Measurements from ENCODE around the gene SPAG6.

The SPAG6 gene

DNA sequence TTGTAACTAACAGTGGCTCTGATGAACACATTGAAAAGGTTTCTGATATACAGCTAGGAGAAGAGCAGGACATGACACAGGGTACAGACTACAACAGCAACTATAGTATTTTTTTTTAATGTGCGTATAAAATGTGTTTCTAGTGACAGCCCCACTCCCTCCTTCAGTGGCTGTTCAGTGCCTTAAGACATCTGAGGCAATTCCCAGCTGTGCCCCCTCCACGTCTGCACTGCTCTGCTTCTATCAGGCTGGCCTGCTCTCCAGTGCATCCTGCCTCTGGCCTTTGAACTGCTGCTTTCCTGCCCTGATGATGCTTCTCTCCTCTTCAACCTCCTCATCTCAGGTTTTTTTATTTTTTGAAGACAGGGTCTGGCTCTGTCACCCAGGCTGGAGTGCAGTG is 111.2 kb downstream of the SPAG6 start:
- TF ChIP-seq, protein P1, sequence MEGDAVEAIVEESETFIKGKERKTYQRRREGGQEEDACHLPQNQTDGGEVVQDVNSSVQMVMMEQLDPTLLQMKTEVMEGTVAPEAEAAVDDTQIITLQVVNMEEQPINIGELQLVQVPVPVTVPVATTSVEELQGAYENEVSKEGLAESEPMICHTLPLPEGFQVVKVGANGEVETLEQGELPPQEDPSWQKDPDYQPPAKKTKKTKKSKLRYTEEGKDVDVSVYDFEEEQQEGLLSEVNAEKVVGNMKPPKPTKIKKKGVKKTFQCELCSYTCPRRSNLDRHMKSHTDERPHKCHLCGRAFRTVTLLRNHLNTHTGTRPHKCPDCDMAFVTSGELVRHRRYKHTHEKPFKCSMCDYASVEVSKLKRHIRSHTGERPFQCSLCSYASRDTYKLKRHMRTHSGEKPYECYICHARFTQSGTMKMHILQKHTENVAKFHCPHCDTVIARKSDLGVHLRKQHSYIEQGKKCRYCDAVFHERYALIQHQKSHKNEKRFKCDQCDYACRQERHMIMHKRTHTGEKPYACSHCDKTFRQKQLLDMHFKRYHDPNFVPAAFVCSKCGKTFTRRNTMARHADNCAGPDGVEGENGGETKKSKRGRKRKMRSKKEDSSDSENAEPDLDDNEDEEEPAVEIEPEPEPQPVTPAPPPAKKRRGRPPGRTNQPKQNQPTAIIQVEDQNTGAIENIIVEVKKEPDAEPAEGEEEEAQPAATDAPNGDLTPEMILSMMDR (IDR thresholded peaks at IDR 0.05; ENCODE audit: low read depth, low read length) = no peak
- TF ChIP-seq MAX (IDR thresholded peaks at IDR 0.05; ENCODE audit: low read depth, low read length) = no peak
- no peak for TF ChIP-seq MYC (IDR thresholded peaks at IDR 0.05; ENCODE audit: low read depth, low read length)
- TF ChIP-seq POLR2A (IDR thresholded peaks at IDR 0.05; ENCODE audit: extremely low read depth, insufficient read length) = no peak
- H3K4me3 ChIP-seq (ENCODE audit: low read depth, low read length) = no peak overlapping the region
- no peak for DNase-seq (ENCODE audit: low read depth)

- DNase-seq (ENCODE audit: low read depth) = no peak
- TF ChIP-seq, protein P1 (IDR thresholded peaks at IDR 0.05; ENCODE audit: low read depth, low read length) = no peak
- no peak for TF ChIP-seq POLR2A (IDR thresholded peaks at IDR 0.05; ENCODE audit: extremely low read depth, insufficient read length)
- TF ChIP-seq MYC (IDR thresholded peaks at IDR 0.05; ENCODE audit: low read depth, low read length) = no peak
- TF ChIP-seq MAX (IDR thresholded peaks at IDR 0.05; ENCODE audit: low read depth, low read length) = no peak
- no peak overlapping the region for H3K4me3 ChIP-seq (ENCODE audit: low read depth, low read length)
Observed at GRCh38 chr10:22458272-22459038, 113.2 kb downstream of the SPAG6 start.

GRCh38 chr10:22459496-22459895 is 114.2 kb downstream of the SPAG6 start:
- H3K4me3 ChIP-seq (ENCODE audit: low read depth, low read length) = no peak overlapping the region
- no peak for DNase-seq (ENCODE audit: low read depth)
- no peak for TF ChIP-seq MAX (IDR thresholded peaks at IDR 0.05; ENCODE audit: low read depth, low read length)
- TF ChIP-seq, protein P1 (IDR thresholded peaks at IDR 0.05; ENCODE audit: low read depth, low read length) = no peak
- TF ChIP-seq MYC (IDR thresholded peaks at IDR 0.05; ENCODE audit: low read depth, low read length) = no peak
- TF ChIP-seq POLR2A (IDR thresholded peaks at IDR 0.05; ENCODE audit: extremely low read depth, insufficient read length) = no peak

DNA sequence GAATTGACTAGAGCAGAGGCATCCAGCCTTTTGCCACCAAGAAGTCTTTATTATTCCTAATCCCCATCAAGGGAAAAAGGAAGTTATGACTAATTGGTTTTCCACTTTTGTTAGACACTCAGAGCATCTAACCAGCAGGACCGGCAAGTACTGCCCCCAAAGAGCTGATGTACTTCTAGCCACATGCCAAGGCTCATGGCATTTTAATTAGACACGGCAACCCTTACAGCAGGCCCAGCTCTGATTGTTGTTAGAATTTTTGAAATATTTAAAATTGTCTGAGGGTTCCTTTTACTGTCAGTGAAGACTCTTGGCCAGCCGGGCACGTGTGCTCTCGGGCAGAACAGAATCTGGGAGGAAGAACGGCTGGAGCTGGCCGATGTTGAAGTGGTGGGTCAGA is 114.8 kb downstream of the SPAG6 start:
- no peak for TF ChIP-seq POLR2A (IDR thresholded peaks at IDR 0.05; ENCODE audit: extremely low read depth, insufficient read length)
- TF ChIP-seq, protein P1 (IDR thresholded peaks at IDR 0.05; ENCODE audit: low read depth, low read length) = no peak
- no peak for TF ChIP-seq MYC (IDR thresholded peaks at IDR 0.05; ENCODE audit: low read depth, low read length)
- TF ChIP-seq MAX (IDR thresholded peaks at IDR 0.05; ENCODE audit: low read depth, low read length) = no peak
- no peak for DNase-seq (ENCODE audit: low read depth)
- H3K4me3 ChIP-seq (ENCODE audit: low read depth, low read length) = no peak overlapping the region

- H3K4me3 ChIP-seq (ENCODE audit: low read depth, low read length) = no peak overlapping the region
- TF ChIP-seq MYC (IDR thresholded peaks at IDR 0.05; ENCODE audit: low read depth, low read length) (no peak), POLR2A (IDR thresholded peaks at IDR 0.05; ENCODE audit: extremely low read depth, insufficient read length) (no peak), MAX (IDR thresholded peaks at IDR 0.05; ENCODE audit: low read depth, low read length) (no peak)
- TF ChIP-seq, protein P1 (IDR thresholded peaks at IDR 0.05; ENCODE audit: low read depth, low read length) = no peak
- DNase-seq (ENCODE audit: low read depth) = no peak
Observed at GRCh38 chr10:22460531-22461403, 115.5 kb downstream of the SPAG6 start.
